Mesothelial cell of epicardium (in vitro differentiated cells): ENCODE data around the gene XRRA1. TPM values are rescaled to one million over a fixed set of nuclear protein-coding genes. Genes with fewer than 3 reads are reported as not detected.
"Not testable (repeated sequence)": the region's sequence is repeated elsewhere in the genome, so short reads cannot be mapped to it uniquely, and the experiment has no call there.

Source experiments
- DNase-seq, 2 experiments: peaks; one replicate each; pipeline ENCODE4 v3.0.0; 2021; ENCODE audit warnings: low spot score in 2 of 2; ENCODE audit not compliant: unreplicated experiment in 2 of 2
- H3K27ac Mint-ChIP-seq: 2 replicates; pipeline ENCODE4 v1.8.0; 2021; ENCODE audit warnings: mixed read lengths
- H3K27me3 Mint-ChIP-seq: 2 replicates; pipeline ENCODE4 v1.8.0; 2021; ENCODE audit warnings: low read depth, mixed read lengths
- H3K36me3 Mint-ChIP-seq: 2 replicates; pipeline ENCODE4 v1.8.0; 2021; ENCODE audit warnings: mixed read lengths
- H3K4me1 Mint-ChIP-seq: 2 replicates; pipeline ENCODE4 v1.8.0; 2021; ENCODE audit warnings: mixed read lengths
- H3K4me3 Mint-ChIP-seq: 2 replicates; pipeline ENCODE4 v1.8.0; 2021; ENCODE audit warnings: mild to moderate bottlenecking, moderate library complexity, mixed read lengths
- H3K9me3 Mint-ChIP-seq: 2 replicates; pipeline ENCODE4 v1.8.0; 2021; ENCODE audit warnings: mixed read lengths
- CTCF ChIP-seq: fragments of 200-600 bp; sonication (generic); IDR thresholded peaks from one replicate; pipeline ENCODE4 v1.5.0; 2021; ENCODE audit warnings: antibody characterized with exemption; ENCODE audit not compliant: unreplicated experiment
- total RNA-seq: library from RNA; stranded (reverse); gene quantifications from 3 replicates; pipeline ENCODE4 v1.2.1, GENCODE V29; 2021

XRRA1 gene
- total RNA-seq, 1 donor from 2014 or later = 12.8 TPM

GRCh38 chr11:74840486-74840885 is 108.4 kb downstream of the XRRA1 start:
- H3K27ac Mint-ChIP-seq = no peak overlapping the region
- DNase-seq = no peak
- no peaks in the 10 kb centered on the region for H3K4me1 Mint-ChIP-seq
- no peak for TF ChIP-seq CTCF
- H3K27me3 Mint-ChIP-seq = no peaks in the 10 kb centered on the region
- peaks cover 29% of the 10 kb centered on the region for H3K36me3 Mint-ChIP-seq
- no peaks in the 10 kb centered on the region for H3K9me3 Mint-ChIP-seq
- no peak overlapping the region for H3K4me3 Mint-ChIP-seq

GRCh38 chr11:74839971-74840370 is 108.9 kb downstream of the XRRA1 start:
- Mint-ChIP-seq H3K4me1 (no peaks in the 10 kb centered on the region), H3K27ac (no peak overlapping the region), H3K9me3 (no peaks in the 10 kb centered on the region), H3K27me3 (no peaks in the 10 kb centered on the region), H3K36me3 (peaks cover 28% of the 10 kb centered on the region), H3K4me3 (no peak overlapping the region)
- TF ChIP-seq CTCF = no peak
- no peak for DNase-seq

- Mint-ChIP-seq H3K36me3 (peaks cover 28% of the 10 kb centered on the region), H3K27ac (no peak overlapping the region), H3K27me3 (no peaks in the 10 kb centered on the region), H3K4me3 (no peak overlapping the region), H3K4me1 (no peaks in the 10 kb centered on the region), H3K9me3 (no peaks in the 10 kb centered on the region)
- DNase-seq = no peak
- no peak for TF ChIP-seq CTCF
Measured at GRCh38 chr11:74839446-74839845, 109.4 kb downstream of the XRRA1 start.

- H3K4me3 Mint-ChIP-seq = no peak overlapping the region
- H3K36me3 Mint-ChIP-seq = peaks cover 29% of the 10 kb centered on the region
- no peak for DNase-seq
- no peaks in the 10 kb centered on the region for H3K9me3 Mint-ChIP-seq
- TF ChIP-seq CTCF = no peak
- no peaks in the 10 kb centered on the region for H3K4me1 Mint-ChIP-seq
- H3K27me3 Mint-ChIP-seq = no peaks in the 10 kb centered on the region
- no peak overlapping the region for H3K27ac Mint-ChIP-seq
Measured at GRCh38 chr11:74838188-74838587, 110.7 kb downstream of the XRRA1 start.

DNA sequence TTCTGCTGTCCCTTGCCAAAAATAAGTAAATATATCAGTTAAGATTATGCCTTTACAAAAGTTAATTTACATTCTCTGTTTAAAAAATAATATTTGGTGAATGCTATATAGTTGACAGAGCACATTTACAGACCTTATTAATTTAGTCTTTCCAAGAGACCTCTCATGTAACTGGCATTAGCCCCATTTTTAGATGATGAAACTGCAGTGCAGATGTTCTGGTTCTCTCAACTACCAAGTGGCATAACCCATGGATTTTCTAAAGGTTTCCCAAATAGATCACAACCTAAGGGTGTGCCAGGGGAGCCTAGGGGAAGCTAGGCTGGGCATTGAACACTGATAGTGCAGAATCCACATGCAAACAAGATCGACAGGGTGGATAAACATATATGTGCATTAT is 111.7 kb downstream of the XRRA1 start:
- no peaks in the 10 kb centered on the region for H3K4me1 Mint-ChIP-seq
- no peaks in the 10 kb centered on the region for H3K27me3 Mint-ChIP-seq
- no peak overlapping the region for H3K27ac Mint-ChIP-seq
- H3K36me3 Mint-ChIP-seq = peaks cover 27% of the 10 kb centered on the region
- DNase-seq = no peak
- H3K4me3 Mint-ChIP-seq = no peak overlapping the region
- no peaks in the 10 kb centered on the region for H3K9me3 Mint-ChIP-seq
- no peak for TF ChIP-seq CTCF

DNA sequence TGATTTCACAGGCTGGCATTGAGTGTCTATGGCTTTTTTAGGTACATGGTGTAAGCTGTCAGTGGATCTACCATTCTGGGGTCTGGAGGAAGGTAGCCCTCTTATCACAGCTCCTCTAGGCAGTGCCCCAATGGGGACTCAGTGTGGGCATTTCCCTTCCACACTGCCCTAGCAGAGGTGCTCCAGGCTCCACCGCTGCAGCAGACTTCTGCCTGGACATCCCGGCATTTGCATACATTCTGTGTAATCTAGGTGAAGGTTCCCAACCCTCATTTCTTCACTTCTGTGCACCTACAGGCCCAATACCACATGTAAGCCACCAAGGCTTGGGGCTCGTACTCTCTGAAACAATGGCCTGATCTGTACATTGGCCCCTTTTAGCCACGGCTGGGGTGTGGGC is 122.0 kb downstream of the XRRA1 start:
- DNase-seq = no peak
- Mint-ChIP-seq H3K36me3 (peaks cover 95% of the 10 kb centered on the region), H3K27me3 (no peaks in the 10 kb centered on the region), H3K27ac (no peak overlapping the region), H3K4me3 (no peak overlapping the region), H3K9me3 (peaks cover 72% of the 10 kb centered on the region), H3K4me1 (no peaks in the 10 kb centered on the region)
- TF ChIP-seq CTCF = no peak

- Mint-ChIP-seq H3K36me3 (peaks cover 94% of the 10 kb centered on the region), H3K9me3 (peaks cover 63% of the 10 kb centered on the region)
- H3K4me1 Mint-ChIP-seq, H3K27me3 Mint-ChIP-seq, DNase-seq, H3K27ac Mint-ChIP-seq, H3K4me3 Mint-ChIP-seq: not testable (repeated sequence)
Measured at GRCh38 chr11:74825596-74825995, 123.3 kb downstream of the XRRA1 start.
